PC-9 (cell line): ENCODE results near the gene TCAP.

ENCODE experiments used
- EZH2 ChIP-seq: fragments of 200-600 bp; sonication (generic); IDR thresholded peaks from 2 replicates; pipeline ENCODE4 v1.8.0; 2017; ENCODE audit warnings: antibody characterized with exemption, low read depth
- TF ChIP-seq, protein P1 (sequence below): fragments of 200-600 bp; sonication (generic); conservative IDR thresholded peaks from 2 replicates; pipeline ENCODE4 v1.6.1; 2017; ENCODE audit warnings: mixed run types, antibody characterized with exemption, mild to moderate bottlenecking, moderate library complexity

DNA sequence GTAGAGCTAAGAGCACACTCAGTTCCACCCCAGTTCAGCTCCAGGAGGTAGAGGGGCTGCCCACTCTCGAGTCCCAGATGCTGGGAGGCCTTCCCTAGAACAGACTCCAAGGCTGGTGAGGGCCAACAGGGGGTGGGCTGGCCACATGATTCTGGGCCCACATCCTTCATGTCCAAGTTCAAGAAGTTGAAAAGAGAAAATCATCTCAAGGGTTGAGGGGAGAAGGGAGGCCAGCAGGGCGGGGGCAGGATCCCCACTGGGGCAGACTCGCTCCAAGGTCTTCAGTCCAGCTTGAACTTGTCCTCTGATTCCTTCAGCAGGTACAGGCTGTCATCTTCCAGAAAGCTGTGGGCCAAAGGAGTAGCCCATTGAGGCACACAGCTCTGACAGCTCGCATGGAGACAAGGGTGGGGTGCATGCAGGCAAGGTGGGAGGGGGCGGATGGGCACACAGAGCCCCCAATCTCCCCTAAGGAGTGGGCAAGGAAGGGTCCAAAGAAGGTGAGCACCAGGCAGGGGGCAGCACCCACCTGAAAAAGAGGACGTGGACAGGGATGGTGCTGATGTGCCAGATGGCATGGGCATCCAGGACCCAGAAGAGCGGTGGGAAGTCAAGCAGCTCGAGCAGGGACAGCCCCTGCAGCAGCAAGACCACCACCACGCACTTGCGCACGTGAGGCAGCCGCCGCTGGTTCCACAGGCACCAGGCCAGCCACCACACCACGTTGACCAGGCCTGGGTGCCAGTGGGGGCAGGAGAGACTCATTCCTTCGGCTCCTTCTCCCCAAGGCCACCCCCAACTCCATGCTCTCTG, 7.6 kb downstream of the TCAP start:
- TF ChIP-seq, protein P1, sequence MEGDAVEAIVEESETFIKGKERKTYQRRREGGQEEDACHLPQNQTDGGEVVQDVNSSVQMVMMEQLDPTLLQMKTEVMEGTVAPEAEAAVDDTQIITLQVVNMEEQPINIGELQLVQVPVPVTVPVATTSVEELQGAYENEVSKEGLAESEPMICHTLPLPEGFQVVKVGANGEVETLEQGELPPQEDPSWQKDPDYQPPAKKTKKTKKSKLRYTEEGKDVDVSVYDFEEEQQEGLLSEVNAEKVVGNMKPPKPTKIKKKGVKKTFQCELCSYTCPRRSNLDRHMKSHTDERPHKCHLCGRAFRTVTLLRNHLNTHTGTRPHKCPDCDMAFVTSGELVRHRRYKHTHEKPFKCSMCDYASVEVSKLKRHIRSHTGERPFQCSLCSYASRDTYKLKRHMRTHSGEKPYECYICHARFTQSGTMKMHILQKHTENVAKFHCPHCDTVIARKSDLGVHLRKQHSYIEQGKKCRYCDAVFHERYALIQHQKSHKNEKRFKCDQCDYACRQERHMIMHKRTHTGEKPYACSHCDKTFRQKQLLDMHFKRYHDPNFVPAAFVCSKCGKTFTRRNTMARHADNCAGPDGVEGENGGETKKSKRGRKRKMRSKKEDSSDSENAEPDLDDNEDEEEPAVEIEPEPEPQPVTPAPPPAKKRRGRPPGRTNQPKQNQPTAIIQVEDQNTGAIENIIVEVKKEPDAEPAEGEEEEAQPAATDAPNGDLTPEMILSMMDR = peak; percentile 33; the same call in 1 of the 2 replicates
- TF ChIP-seq EZH2 = no peak
